NCI-H1436 treated with DMSO at 0.1 percent for 48 hours (cell line): Measurements from ENCODE around the gene ABCB6.

ENCODE experiments used
- DNase-seq: peaks from one replicate; lab custom pipeline; 2025; lab: John Stamatoyannopoulos, UW

The ABCB6 gene

DNA sequence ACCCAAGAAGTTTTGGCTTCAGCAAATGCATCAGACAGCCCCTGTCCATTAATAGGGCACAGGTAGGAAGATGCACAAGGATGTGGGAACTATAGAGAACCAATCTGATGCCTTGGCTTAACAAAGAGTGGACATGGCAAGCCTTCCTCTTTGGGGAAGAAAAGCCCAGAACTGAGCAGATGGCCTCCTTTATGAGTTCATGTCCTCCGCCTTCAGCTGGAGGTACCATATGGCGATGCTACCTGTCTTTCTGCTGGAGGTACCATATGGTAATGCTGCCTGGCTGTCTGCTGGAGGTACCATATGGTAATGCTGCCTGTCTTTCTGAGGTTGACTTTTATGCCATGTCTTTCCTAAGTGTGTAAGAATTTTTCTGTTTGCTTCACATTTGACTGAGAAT is 34.6 kb downstream of the ABCB6 start:
- DNase-seq, result no peak

DNA sequence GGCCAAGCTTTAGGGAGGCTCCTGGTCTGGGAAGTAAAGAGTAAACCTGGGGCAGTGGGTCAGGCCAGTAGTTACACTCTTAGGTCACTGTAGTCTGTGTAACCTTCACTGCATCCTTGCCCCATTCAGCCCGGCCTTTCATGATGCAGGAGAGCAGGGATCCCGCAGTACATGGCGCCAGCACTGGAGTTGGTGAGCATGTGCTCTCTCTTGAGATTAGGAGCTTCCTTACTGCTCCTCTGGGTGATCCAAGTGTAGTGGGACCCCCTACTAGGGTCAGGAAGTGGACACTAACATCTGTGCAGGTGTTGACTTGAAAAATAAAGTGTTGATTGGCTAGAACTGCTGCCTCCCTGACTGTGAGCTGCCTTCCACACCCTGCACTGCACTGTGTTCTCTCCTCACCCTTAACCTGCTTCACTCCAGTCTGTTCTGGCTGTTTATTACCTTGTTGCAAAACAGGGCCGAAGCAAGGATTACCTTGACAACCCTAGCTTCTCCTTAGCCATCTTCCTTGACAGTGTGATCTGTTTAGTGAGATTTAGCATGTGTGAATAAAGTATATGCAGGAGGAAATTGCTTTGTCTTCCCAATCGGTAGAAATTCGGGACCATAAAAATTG is 35.5 kb downstream of the ABCB6 start:
- no peak for DNase-seq

DNA sequence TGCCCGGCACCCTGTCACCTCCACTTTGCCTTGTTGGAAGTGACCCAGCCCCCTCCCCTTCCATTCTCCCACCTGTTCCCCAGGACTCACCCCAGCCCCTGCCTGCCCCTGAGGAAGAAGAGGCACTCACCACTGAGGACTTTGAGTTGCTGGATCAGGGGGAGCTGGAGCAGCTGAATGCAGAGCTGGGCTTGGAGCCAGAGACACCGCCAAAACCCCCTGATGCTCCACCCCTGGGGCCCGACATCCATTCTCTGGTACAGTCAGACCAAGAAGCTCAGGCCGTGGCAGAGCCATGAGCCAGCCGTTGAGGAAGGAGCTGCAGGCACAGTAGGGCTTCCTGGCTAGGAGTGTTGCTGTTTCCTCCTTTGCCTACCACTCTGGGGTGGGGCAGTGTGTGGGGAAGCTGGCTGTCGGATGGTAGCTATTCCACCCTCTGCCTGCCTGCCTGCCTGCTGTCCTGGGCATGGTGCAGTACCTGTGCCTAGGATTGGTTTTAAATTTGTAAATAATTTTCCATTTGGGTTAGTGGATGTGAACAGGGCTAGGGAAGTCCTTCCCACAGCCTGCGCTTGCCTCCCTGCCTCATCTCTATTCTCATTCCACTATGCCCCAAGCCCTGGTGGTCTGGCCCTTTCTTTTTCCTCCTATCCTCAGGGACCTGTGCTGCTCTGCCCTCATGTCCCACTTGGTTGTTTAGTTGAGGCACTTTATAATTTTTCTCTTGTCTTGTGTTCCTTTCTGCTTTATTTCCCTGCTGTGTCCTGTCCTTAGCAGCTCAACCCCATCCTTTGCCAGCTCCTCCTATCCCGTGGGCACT is 36.2 kb downstream of the ABCB6 start:
- no peak for DNase-seq

DNA sequence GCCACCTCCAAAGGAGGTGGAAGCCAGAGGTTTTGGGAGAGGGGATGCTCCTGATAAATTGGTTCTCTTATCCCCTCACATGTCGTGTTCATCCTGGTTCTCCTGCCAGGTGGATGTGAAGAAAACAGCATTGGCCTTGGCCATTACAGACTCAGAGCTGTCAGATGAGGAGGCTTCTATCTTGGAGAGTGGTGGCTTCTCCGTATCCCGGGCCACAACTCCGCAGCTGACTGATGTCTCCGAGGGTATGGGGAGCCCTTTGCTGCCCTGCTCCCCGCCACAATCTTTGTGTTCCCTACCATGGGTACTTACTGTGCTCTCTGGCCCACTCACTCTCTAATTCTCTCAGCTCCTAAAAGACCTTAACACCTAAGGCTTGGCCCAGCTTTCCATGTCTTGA is 37.2 kb downstream of the ABCB6 start:
- no peak for DNase-seq

DNA sequence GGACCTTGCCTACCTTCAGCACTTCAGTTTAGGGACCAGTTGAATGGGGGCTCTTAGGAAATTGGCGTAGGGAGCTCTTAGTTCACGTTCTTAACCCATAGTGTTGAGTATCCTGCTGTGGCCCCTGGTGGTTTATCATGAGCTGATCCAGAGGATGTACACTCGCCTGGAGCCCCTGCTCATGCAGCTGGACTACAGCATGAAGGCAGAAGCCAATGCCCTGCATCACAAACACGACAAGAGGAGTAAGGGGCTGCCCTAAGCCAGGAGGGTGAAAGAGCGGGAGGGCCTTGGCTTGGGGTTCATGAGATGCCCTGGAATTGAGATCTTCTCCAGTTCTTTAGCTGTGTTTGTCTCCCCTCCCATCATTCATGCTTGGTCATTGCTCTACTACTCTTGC is 37.8 kb downstream of the ABCB6 start:
- DNase-seq, result no peak

DNA sequence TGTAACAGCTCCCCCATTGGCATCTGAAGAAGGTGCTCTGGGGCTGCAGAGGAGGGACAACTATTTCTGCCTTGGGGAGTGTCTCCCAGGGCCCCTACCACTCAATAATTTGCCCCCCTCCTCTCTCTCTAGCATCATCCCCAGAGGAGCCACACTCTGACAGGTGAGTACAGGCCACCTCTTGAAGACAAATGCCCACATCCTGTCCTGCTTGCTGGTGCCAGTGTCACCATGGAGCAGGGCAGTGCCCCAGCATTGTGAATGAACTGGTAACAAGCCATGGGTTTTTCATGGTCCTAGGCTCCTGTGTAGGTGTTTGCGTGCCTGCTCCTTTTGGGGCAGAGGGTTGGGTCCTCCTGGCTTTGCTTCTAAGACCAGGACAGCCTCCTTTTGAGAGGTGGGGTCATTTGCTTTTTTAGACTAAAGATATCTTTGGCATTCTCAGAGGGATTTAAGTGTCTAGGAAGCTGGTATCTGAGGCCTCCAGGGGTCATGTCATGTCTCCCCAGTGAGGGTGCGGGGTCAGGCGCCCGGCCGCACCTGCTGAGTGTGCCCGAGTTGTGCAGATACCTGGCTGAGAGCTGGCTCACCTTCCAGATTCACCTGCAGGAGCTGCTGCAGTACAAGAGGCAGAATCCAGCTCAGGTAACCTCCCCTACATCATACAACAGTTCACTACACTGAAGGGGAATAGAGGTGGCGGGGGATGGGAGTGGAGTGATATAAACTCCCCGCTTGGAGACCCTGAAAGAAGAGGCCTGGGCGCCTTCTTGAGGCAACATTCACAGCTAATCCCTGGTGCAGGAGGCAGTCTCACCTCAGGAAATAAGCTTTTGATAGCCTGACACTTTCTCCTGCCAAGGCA is 38.9 kb downstream of the ABCB6 start:
- no peak for DNase-seq

DNA sequence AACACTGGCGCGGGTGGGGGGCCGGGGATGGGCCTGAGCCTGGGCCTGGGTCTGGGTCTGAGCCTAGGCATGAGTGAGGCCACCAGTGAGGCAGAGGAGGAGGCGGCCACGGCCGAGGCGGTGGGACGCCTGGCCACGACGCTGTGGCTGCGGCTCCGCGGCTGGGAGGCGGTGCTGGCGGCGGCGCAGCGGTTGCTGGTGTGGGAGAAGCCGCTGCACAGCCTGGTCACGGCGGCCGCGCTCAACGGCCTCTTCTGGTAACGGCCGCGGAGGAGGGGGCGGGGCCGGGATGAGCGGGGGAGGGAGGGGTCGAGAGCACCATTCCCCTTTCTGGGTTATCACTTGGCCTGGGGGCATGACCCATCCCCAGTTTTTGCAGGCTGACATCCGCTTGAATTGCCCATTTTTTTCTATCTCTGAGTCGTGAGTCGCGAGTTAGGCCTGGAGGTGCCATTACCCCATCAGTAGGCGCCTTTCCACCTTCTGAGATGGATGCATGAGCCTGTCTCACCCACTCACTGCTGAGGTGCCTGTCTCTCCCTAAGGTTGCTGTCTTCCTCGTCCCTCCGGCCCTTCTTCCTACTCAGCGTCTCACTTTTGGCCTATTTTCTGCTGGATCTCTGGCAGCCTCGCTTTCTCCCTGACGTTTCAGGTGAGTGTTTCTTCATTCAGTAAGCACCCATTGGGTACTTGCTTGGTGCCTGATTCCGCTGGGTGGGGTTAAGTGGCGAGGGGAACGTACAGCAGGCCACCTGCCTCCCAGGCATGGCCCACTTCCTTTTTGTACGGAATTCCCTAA is 40.2 kb downstream of the ABCB6 start:
- DNase-seq, result no peak

DNA sequence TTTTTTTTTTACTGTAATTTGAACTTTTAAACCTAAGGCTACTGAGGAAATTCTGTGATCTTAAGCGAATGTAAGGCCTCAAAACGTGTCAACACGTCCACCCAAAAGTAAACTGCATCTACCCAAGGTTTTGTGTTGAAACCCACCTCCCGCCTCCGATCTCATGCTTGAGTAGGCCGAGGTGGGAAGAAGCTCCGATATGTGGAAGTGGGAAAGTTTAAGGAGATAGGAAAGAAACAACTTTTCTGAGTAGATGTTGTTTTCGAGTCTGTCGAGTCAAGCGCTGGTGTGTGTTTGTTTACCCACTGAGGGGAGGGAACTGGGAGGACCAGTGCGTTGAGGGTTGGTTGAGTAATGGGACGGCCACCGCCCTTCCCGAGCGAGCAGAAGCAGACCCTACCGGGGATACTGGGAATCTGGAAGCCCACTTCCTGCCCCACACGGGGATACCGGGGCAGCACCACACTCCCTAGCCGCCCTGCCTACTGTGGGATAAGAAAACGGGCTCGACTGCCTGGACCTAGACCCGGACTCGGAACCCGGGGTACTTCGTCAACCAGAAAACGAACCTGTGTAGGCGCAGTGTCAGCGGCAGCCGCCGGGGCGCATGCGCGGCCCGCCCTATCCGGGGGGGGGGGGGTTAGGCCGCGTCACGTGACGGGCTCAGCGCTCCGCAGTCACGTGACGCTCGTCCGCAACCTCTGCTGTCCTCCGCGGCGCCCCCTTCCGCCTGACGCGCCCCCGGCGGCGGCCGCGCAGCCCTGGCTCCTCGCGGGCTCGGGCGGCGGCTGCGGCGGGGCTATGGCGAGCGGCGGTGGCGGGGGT is 41.0 kb downstream of the ABCB6 start, which contains the start of gene RETREG2:
TSS of gene RETREG2 (plus strand) at position 724 of the 825 bp plus-strand sequence. CDS start at position 802, 78 bp downstream.
- peak; percentile 51 for DNase-seq

DNA sequence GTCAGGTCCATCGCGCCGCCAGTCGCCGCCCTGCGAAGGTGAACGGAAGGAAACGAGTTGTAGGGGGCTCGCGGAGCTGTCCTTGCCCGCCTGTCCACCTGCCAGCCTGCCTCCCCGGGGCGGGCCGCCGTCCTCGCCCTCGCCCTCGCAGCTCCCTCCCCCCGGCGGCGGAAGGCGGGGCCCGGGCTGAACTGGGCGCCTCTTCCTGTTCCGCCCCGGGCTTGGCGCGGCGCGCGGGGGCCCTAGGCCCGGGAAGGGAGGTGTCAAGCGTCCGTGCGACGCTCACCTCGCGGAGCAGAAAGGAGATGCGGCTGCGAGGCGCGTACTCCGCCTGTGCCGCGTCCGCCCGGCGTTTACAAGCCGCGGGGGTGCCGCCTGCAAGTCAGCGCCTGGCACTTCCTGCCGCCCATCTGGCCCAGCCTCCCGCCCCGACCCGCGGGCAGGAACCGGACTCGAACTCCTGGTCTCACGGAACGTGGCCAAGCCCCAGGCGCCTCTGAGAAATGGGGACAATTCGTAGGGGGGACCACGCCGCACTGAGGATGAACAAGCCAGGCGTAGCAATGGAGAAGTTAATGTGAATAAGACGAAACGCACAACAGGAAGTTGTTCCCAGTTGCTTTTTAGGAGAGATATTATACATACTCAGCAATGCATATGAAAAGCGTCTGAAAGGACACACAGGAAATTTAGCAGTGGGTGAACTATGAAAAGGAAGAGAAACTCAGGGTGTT is 41.8 kb downstream of the ABCB6 start, which contains the start of gene CNPPD1:
TSS of gene CNPPD1 (minus strand) at position 108 of the 734 bp plus-strand sequence. CDS start at position 11, 97 bp downstream.
- DNase-seq, result peak; percentile 30

DNA sequence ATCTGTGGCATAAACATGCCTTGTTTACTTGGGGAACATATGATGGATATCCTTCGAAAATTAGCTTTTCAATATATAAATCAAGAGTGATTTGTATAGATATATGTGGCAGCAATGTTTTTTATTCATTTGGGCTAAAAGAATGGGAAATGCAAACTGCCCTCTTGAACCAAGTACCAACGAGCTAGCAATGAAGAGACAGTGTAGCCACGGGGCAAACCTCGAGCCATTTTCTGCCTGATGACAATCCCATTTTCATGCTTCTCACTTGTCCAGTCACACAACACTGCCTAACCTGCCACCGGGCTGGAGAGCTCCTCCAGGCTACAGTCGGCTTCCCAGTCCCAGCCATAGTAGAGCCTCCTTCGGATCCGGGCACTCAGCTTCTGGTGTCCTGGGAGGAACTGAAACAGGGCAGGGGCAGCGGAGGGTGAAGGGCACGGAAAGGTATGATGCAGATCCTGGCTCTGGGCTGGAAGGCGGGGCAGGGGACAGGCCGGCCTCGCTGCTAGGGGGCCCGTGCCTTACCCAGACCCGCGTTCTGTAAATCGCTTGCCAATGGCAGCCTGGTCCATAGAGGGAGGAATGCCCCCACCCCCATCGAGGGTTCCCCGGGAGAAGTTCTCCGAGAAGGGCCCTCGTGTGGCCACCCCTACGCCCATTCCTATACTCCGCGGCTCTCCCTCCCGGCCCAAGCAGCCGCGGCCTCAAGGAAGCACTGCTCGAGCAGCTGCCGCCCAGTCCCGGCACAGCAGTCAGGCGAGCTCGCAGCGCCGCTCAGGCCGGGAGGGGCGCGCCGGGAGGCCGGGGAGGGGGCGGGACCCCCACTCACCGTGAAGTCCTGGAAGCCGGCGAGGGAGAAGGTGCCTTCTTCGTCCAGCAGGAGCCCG is 42.6 kb downstream of the ABCB6 start:
- DNase-seq, result no peak

DNA sequence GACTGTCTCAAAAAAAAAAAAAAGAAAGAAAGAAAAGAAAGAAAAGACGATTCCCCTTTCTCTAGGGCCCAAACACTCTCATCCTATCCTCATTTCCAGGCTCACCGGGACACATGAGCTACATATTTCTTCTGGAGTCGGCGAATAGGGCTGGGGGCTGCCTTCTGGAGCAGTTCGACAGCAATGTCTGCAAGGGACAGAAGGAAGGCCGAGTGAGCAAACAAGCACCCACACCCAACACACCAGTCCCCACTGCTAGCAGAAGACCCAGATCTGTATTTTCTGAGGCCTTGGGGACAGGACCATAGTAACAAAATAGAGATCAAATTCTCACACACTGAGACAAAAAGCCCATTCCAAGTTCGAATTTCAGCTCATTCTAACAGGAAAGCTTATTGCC is 43.3 kb downstream of the ABCB6 start:
- DNase-seq, result no peak

DNA sequence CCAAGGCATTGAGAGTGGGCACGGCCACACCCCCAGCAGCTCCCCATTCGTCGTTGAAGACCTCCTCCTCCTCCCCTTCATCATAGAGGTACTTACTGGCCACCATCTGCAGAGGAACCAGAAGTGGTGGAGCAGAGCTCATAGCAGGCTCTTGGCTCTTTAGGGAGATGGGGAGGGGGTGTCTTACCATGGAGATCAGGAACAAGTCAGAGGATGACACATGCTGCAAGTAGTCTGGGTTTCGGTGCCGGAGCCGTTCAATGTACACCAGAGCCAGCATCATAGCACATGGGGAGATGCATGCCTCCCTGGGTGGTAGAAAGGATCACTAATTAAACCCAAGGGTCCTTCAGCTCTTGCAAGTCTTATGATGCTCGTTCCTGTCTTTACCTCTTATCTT is 44.0 kb downstream of the ABCB6 start:
- no peak for DNase-seq

DNA sequence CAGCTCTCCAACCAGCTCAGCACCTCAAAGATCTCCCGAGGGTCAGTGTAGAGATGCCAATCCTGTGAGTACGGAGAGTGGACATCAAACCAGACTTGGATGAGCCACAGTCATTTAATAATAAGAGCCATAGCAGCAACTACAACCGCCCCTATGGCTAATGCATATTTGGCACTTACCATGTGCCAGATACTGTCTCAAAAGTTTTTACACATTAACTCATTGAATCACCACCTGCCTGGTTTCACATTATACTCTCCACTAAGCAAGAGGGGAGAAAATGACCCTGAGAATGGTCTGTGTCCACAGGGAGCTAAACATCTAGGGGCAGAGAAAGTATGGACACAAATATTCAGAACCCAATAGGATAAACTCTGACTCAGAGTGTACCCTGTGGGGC is 44.6 kb downstream of the ABCB6 start:
- no peak for DNase-seq

DNA sequence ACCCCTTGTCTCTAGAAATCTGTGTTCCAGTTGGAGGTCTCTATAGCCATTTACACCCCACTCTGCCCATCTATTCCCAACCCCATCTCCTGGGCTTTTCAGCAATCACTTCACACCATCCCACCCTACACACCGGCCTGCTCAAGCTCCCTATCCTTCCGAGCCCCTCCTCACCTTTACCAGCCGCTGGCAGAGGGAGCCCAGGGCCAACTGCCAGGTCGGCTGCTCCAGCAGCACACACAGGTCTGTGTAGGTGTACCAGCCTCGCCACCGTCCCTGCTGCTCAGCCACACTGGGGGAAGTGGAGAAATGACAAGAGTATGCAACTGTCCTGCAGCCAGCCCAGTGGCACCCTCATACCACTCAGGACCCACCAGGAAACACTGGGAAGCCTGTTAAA is 45.6 kb downstream of the ABCB6 start:
- no peak for DNase-seq

DNA sequence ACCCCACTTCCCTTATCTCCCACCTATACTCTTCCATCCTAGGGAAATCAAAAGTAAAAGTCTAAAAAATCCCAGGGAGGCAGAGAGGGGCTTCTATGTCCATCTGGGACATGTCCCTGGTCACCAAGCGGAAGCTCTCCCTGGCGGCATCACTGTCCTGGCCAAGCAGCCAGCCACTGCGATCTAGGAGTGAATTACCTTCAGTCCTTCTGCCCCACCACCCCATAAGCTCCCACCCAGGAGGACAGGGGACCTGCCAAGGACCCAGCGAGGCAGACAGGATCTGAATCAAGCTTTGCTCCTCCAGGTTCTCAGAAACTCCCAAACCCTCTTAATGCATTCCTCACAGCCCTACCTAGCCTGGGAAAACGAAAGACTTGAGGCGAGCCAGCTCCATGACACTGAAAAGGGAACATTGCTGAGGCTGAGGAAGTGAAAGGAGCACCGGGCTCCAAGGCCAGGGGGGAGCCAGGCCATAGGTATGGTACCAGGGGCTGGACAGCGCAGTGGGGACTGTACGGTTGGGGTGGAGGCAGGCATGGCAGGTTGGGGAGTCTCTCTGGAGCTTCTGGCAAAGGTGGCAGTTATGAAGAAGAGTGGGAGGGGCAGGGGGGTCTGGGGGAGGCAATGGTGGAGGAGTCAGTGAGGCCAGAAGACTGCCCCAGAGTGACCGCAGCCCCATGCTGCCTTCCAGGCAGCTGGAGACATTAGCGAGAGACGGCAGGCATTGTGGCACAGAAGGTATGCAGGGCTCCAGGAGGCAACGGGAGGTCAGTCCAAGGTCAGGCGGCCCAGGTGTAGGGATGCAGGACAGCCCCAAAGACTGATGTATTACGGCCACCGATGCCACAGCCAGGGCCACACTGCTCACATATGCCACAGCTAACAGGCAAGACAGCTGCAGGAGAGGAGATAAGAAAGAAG is 46.3 kb downstream of the ABCB6 start:
- no peak for DNase-seq

DNA sequence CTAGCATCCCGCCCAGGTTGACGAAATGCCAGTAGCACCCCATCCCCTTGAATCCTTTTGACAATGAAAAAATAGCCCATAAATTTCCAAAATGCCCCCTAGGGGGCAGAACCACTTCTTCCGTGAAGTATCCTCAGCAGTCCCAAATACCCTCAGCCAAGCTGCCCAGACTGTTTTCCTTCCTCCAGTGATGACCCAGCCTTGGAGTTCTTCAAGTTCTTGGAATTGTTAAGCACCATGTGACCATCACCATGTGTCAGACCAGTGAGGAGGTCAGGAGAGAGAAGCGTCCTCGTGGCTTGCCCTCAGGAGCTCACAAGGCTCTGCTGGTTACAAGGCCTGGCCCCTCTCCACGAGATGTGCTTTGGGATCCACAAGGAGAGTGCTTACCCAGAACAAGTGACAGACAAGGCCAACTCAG is 47.5 kb downstream of the ABCB6 start:
- no peak for DNase-seq

DNA sequence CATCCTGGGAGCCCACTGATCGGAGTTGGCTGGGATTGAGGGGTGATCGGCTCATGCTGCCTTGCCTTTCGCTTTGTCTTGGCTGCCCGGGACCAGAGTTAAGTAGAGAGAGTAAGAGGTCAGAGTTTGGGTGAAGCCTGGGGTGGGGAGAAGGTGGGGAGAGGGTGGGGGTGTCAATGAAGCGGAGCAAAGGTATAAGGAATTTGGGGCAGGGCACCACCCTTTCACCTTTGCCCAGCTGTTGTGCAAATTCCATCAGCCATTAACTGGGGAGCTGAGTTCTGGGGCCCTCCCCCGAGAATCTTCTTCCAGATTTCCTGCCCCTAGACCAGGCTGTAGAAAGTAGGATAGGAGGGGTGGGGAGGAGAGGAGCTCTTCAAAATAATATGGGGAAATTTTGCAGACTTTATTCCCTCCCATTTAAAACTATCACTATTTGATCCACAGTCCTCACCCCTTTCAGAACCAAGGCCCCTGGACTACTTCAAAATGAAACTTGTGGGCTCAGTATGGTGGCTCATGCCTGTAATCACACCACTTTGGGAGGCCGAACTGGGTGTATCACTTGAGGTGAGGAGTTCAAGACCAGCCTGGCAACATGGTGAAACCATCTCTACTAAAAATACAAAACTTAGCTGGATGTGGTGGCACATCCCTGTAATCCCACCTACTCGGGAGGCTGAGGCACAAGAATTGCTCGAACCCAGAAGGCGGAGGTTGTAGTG is 48.7 kb downstream of the ABCB6 start, which contains the start of gene SLC23A3:
TSS of gene SLC23A3 (minus strand) at position 100 of the 725 bp plus-strand sequence. CDS start at position 55, 45 bp downstream.
- no peak for DNase-seq
